Ovary (tissue), 3 donors: ENCODE data around the gene PSMD5.

Experiments used
- CTCF ChIP-seq, 3 donors: fragments of 450-650 bp in 2 of 3; fragments of 200-600 bp in 1 of 3; IDR thresholded peaks; one replicate each; pipeline versions ENCODE4 v1.5.1 to v1.8.0; 2016 to 2022; ENCODE audit warnings: antibody characterized with exemption in 3 of 3, mild to moderate bottlenecking in 1 of 3
- EP300 ChIP-seq: sonication (generic); formaldehyde crosslinking; IDR thresholded peaks from one replicate; pipeline ENCODE4 v1.6.1; 2017; ENCODE audit warnings: antibody characterized with exemption
- POLR2A ChIP-seq: fragments of 450-650 bp; IDR thresholded peaks from one replicate; pipeline ENCODE4 v1.6.1; 2017; ENCODE audit warnings: antibody characterized with exemption, mild to moderate bottlenecking, moderate library complexity
- donor health status: DM: no; HTN: no; CAD: no.

GRCh38 chr9:120857481-120857880, 14.8 kb upstream of the PSMD5 start:
- TF ChIP-seq CTCF (IDR thresholded peaks at IDR 0.05) (no peak), POLR2A (no peak), EP300 (no peak)
